ENCODE measurements around the gene NFATC2IP. TPM values are rescaled to one million over a fixed set of nuclear protein-coding genes. Genes with fewer than 3 reads are reported as not detected.

The NFATC2IP gene
- total RNA-seq, 1 donor from 2014 or later: 19.2 TPM

GRCh38 chr16:28930203-28930602, 20.5 kb upstream of the NFATC2IP start:
- FAIRE-seq: no peak
- TF ChIP-seq CTCF (IDR thresholded peaks at IDR 0.05; ENCODE audit: insufficient read depth, low read length, severe bottlenecking): no peak
- Histone ChIP-seq H3K27me3 (ENCODE audit: control insufficient read depth, insufficient read depth, low read length) (no peaks in the 10 kb centered on the region), H3K36me3 (ENCODE audit: control insufficient read depth, insufficient read depth, low read length) (no peaks in the 10 kb centered on the region), H3K4me3 (ENCODE audit: low read depth, low read length) (no peak overlapping the region)
- DNase-seq (ENCODE audit: low read depth): no peak

GRCh38 chr16:28930652-28931051, 20.1 kb upstream of the NFATC2IP start:
- TF ChIP-seq CTCF (IDR thresholded peaks at IDR 0.05; ENCODE audit: insufficient read depth, low read length, severe bottlenecking): no peak
- Histone ChIP-seq H3K36me3 (ENCODE audit: control insufficient read depth, insufficient read depth, low read length) (no peaks in the 10 kb centered on the region), H3K4me3 (ENCODE audit: low read depth, low read length) (no peak overlapping the region), H3K27me3 (ENCODE audit: control insufficient read depth, insufficient read depth, low read length) (no peaks in the 10 kb centered on the region)
- DNase-seq (ENCODE audit: low read depth): no peak
- FAIRE-seq: no peak

GRCh38 chr16:28931801-28932225, 18.9 kb upstream of the NFATC2IP start, which contains the start of gene CD19:
Gene CD19, plus strand, starts transcription at chr16:28931971. Its CDS starts 30 bp downstream, at chr16:28932001.
- no peak for TF ChIP-seq CTCF (IDR thresholded peaks at IDR 0.05; ENCODE audit: insufficient read depth, low read length, severe bottlenecking)
- no peak for FAIRE-seq
- DNase-seq (ENCODE audit: low read depth): no peak
- no peaks in the 10 kb centered on the region for H3K27me3 ChIP-seq (ENCODE audit: control insufficient read depth, insufficient read depth, low read length)
- no peaks in the 10 kb centered on the region for H3K36me3 ChIP-seq (ENCODE audit: control insufficient read depth, insufficient read depth, low read length)
- no peak within 1 kb of the TSS for H3K4me3 ChIP-seq (ENCODE audit: low read depth, low read length)

GRCh38 chr16:28932339-28933141, 18.2 kb upstream of the NFATC2IP start:
- H3K36me3 ChIP-seq (ENCODE audit: control insufficient read depth, insufficient read depth, low read length): no peaks in the 10 kb centered on the region
- no peak for FAIRE-seq
- no peak for TF ChIP-seq CTCF (IDR thresholded peaks at IDR 0.05; ENCODE audit: insufficient read depth, low read length, severe bottlenecking)
- H3K4me3 ChIP-seq (ENCODE audit: low read depth, low read length): no peak overlapping the region
- H3K27me3 ChIP-seq (ENCODE audit: control insufficient read depth, insufficient read depth, low read length): no peaks in the 10 kb centered on the region
- DNase-seq (ENCODE audit: low read depth): no peak

DNA sequence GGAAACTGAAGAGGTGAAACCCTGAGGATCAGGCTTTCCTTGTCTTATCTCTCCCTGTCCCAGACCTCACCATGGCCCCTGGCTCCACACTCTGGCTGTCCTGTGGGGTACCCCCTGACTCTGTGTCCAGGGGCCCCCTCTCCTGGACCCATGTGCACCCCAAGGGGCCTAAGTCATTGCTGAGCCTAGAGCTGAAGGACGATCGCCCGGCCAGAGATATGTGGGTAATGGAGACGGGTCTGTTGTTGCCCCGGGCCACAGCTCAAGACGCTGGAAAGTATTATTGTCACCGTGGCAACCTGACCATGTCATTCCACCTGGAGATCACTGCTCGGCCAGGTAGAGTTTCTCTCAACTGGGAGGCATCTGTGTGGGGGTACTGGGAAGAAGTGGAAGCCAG, 17.6 kb upstream of the NFATC2IP start:
- TF ChIP-seq CTCF (IDR thresholded peaks at IDR 0.05; ENCODE audit: insufficient read depth, low read length, severe bottlenecking): no peak
- FAIRE-seq (no peak), DNase-seq (ENCODE audit: low read depth) (no peak)
- H3K4me3 ChIP-seq (ENCODE audit: low read depth, low read length): no peak overlapping the region
- no peaks in the 10 kb centered on the region for H3K36me3 ChIP-seq (ENCODE audit: control insufficient read depth, insufficient read depth, low read length)
- H3K27me3 ChIP-seq (ENCODE audit: control insufficient read depth, insufficient read depth, low read length): no peaks in the 10 kb centered on the region
